SW 1271 (cell line): ENCODE measurements around the gene AFF3.
"Not testable (repeated sequence)": the region's sequence is repeated elsewhere in the genome, so short reads cannot be mapped to it uniquely, and the experiment has no call there.

ENCODE experiments used
- DNase-seq, 2 experiments: peaks; one replicate each; lab custom pipeline; 2025; lab: John Stamatoyannopoulos, UW

AFF3 gene

GRCh38 chr2:100106460-100106859, 35.9 kb downstream of the AFF3 start:
- no peak for DNase-seq

- no peak for DNase-seq
Observed at GRCh38 chr2:100105678-100106054, 36.7 kb downstream of the AFF3 start.

GRCh38 chr2:100104718-100105677, 37.4 kb downstream of the AFF3 start:
- DNase-seq = no peak

- not testable (repeated sequence) for DNase-seq
Observed at GRCh38 chr2:100104265-100104664, 38.1 kb downstream of the AFF3 start.

GRCh38 chr2:100103527-100104252, 38.7 kb downstream of the AFF3 start:
- DNase-seq = not testable (repeated sequence)

- not testable (repeated sequence) for DNase-seq
Observed at GRCh38 chr2:100102466-100103180, 39.8 kb downstream of the AFF3 start.

- DNase-seq = not testable (repeated sequence)
Observed at GRCh38 chr2:100098855-100099254, 43.5 kb downstream of the AFF3 start.

- DNase-seq = not testable (repeated sequence)
Observed at GRCh38 chr2:100097611-100098294, 44.6 kb downstream of the AFF3 start.

GRCh38 chr2:100095845-100096244, 46.5 kb downstream of the AFF3 start:
- not testable (repeated sequence) for DNase-seq

GRCh38 chr2:100091807-100092206, 50.6 kb downstream of the AFF3 start:
- DNase-seq = not testable (repeated sequence)

GRCh38 chr2:100085744-100086143, 56.6 kb downstream of the AFF3 start:
- not testable (repeated sequence) for DNase-seq

GRCh38 chr2:100083421-100084216, 58.8 kb downstream of the AFF3 start:
- not testable (repeated sequence) for DNase-seq

GRCh38 chr2:100082302-100082978, 60.0 kb downstream of the AFF3 start:
- DNase-seq = not testable (repeated sequence)

- no peak for DNase-seq
Observed at GRCh38 chr2:100077935-100078334, 64.5 kb downstream of the AFF3 start.

- no peak for DNase-seq
Observed at GRCh38 chr2:100077456-100077855, 64.9 kb downstream of the AFF3 start.

GRCh38 chr2:100075532-100075931, 66.9 kb downstream of the AFF3 start:
- no peak for DNase-seq

- DNase-seq = no peak
Observed at GRCh38 chr2:100073110-100073509, 69.3 kb downstream of the AFF3 start.

- no peak for DNase-seq
Observed at GRCh38 chr2:100072503-100072902, 69.9 kb downstream of the AFF3 start.

- no peak for DNase-seq
Observed at GRCh38 chr2:100071335-100072043, 70.9 kb downstream of the AFF3 start.

- no peak for DNase-seq
Observed at GRCh38 chr2:100070078-100070477, 72.3 kb downstream of the AFF3 start.
